NCI-H128 (cell line): ENCODE results near the gene TMEM147.

Experiments
- DNase-seq: peaks from one replicate; lab custom pipeline; 2025; ENCODE audit not compliant: unreplicated experiment; lab: John Stamatoyannopoulos, UW

Gene TMEM147

DNA sequence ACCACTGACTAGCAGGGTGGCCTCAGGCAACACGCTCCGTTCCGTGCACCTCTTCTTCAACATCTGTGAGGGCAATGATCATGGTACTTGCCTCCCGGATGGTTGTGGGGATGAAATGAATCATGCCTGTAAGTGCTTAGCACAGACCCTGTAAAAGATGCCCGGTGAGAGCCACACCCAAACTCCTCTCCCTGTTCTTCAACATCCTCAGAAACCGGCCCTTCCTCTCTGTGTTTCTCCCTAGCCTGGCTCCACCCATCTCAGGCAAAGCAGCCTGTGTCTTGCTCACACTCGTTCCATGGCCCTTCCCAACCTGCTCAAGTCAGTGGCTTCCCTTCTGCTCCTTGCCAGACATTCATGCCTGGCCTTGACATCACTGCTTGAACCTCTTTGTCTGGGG lies 26.1 kb upstream of the TMEM147 start:
- no peak for DNase-seq

- no peak for DNase-seq
These were observed 24.2 kb upstream of the TMEM147 start for GRCh38 chr19:35521124-35521743.

GRCh38 chr19:35522745-35523327 lies 22.6 kb upstream of the TMEM147 start:
- no peak for DNase-seq

- no peak for DNase-seq
These were observed 21.1 kb upstream of the TMEM147 start for GRCh38 chr19:35524181-35524837.

DNA sequence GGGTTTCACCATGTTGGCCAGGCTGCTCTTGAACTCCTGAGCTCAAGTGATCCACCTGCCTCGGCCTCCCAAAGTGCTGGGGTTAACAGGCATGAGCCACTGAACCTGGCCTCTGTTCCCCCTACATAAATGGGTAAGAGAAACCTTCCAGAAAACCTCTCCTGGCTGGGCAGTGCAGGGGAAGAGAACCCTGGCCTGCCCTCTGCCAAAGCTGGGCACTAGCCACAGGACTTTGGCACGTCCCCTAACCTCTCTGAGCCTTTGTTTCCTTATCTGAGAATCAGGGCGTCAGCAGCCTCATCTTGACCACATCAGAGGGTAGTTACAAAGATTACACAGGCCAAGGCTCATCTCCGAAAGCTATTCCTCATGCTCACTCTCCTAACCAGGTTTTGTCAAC lies 19.6 kb upstream of the TMEM147 start:
- DNase-seq, result no peak

DNA sequence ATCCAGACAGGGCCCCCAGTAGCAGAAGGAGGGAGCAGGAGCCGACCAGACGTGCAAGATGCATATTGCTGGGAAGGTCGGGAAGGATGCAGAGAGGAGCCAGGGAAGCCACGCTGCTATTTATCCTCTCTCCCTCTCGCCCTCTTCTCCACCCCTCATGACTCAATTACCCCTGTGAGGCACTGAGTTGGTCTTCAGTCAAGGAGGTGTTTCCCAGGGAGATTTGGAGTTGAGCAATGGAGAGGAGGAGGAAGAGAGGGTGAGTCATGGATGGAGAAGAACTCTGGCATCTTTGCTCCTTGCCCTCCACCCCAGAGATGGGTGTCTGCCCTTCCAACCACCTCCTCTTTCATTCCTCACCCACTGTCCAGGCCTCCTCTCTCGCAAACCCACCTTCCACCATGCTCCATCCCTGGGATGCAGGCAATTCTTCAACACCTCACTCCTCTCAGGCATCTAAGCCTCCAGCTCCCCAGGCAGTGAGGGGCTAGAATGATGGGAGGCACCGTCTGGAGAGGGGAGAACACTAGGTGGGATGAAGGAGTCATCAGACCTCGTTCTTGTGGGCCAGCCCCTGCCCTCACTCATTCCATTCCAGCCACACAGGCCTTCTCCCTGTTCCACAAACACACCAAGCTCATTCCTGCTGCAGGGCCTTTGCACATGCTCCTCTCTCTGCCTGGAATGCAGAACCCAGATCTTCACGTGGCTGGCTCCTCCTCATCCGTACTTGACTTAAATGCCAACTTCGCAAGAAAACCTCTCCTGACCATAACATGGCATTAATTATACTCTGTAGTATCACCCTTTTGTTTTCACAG lies 17.0 kb upstream of the TMEM147 start, which contains the start of gene SBSN:
SBSN (minus strand) TSS at position 94 of the 821 bp plus-strand sequence; CDS start at position 64, 30 bp downstream.
- no peak for DNase-seq

DNA sequence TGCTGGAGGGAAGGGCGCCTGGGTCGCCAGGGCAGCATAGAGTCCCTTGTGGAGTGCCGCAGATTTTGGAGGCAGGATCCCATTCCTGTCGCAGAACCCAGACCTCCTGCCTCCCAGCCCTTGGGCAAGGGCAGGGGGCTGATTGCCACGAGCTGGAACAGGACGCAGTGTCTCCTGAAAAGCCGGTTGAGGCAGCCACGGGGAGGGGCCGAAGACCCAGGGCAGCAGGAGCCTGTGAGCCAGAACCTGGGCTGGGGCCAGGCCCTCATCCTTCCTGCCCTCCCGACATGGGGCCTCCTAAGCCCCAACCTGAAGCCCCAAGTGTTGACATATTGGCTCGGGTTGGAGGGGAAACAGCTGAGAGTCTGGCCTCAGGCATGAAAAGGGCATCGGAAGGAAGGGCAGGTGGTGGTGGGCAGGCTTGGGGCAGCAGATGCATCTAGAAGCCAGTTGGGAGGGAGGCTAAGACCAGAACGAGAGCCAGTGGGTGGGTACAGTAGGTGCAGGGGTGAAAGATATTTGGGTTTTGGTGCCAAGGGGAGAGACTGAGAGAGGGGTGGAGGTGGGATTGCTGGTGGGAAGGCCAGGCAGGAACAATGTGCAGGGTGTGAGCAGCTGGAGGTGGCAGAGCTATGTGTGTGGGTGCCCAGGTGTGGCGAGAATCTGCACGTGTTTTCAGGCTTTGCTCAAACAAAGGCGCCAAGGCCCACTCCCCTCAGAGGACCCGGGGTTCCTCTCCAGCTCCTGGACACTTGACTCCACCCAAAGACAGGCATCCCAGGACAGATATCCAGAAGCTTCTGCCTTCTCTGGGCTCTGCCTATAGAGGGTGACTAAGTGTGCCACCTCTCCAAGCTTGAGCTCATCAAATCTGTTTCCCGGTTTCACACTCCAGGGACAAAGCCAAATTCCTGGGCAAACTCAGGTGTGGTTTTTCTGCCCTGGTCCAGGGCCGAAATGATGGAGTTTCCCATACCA lies 15.9 kb upstream of the TMEM147 start:
- no peak for DNase-seq

- DNase-seq, result no peak
These were observed 14.1 kb upstream of the TMEM147 start for GRCh38 chr19:35531291-35531690.

GRCh38 chr19:35533201-35533821 lies 12.1 kb upstream of the TMEM147 start, which contains the start of gene GAPDHS:
GAPDHS (plus strand) TSS chr19:35533456; CDS start chr19:35533528, 72 bp downstream.
- DNase-seq, result no peak

DNA sequence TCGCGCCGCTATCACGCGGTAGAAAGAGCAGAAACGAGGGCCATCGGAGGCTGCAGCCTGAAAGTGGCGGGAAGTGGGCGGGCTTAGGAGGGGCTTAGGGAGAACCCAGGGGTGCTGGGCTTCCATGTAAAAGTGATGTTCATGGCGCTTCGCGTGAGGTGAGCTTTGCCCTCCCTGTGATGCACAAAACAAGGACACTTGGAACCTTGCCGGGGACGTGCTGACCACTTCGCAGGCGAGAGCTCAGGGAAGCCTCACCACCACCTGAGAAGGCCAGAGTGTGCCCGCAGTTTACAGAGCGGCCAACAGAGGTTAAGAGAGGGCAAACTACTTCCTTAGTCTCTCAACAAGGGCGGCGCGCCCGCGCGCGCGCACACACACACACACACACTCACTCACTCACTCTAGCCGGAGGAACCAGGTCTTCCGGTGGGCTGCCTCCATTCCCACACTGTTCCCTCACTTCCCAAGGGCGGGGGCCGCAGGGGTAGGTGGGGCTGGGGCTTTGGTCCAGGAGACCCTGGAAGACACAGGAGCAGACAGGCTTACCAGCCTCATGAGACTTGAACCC lies 11.5 kb upstream of the TMEM147 start:
- no peak for DNase-seq

- no peak for DNase-seq
These were observed 10.5 kb upstream of the TMEM147 start for GRCh38 chr19:35534803-35535480.

DNA sequence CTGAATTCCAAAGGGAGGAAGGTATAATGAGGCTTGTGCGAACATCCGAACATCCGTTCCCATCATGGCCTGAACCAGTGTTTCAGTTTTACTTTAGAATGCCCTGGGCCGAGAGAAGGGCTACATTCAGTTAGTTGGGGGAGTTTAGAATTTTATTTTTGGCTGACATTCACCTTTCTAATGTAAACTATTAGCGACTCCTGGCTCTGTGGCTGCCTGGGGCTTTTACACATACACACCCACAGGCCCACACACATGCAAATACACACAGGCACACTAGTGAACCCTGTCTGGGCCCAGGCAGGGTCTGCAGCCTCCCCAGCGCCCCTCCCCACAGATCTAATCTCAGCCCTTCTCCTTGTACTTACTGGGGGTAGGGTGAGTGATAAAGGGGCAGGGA lies 6.1 kb upstream of the TMEM147 start:
- DNase-seq, result no peak

DNA sequence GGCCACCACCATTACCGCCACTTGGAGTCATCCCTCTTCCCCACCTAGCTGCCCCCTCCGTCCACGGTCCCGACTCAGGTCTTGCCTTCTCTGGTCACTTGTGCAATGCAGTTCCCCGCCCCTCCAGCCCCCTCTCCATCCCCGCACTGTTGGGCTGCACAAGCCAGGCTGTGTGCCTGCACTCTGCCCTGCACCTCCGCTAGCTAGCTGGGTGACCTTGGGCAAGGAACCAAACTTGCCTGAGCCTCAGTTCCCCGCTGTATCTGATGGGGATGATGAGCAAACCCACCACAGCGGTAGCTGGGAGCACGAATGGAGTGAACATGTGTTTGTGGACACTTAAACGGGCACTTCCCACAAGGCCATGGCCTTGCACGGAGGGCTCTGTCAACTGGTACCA lies 5.6 kb upstream of the TMEM147 start:
- no peak for DNase-seq

GRCh38 chr19:35540356-35540927 lies 5.0 kb upstream of the TMEM147 start:
- DNase-seq, result no peak

DNA sequence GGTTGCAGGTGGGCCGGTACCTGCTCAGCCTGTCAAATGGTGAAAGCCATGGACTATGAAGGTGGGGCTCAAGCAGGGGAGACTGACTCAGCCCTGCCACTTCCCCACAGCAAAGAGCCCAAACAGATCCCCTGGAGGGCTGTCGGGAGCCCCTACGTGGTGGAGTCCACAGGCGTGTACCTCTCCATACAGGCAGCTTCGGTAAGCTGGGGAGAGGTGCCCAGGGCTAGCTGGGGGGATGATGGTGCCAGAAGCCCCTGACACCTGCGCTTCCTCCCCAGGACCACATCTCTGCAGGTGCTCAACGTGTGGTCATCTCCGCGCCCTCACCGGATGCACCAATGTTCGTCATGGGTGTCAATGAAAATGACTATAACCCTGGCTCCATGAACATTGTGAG lies 3.2 kb upstream of the TMEM147 start:
- no peak for DNase-seq

GRCh38 chr19:35543280-35544109 lies 1.9 kb upstream of the TMEM147 start:
- no peak for DNase-seq

GRCh38 chr19:35544110-35544802 lies 1.2 kb upstream of the TMEM147 start:
- DNase-seq, result no peak
